Epithelial cell of proximal tubule (primary cell): Measurements from ENCODE around the gene PDE4D. TPM values are rescaled to one million over a fixed set of nuclear protein-coding genes. Genes with fewer than 3 reads are reported as not detected.

Experiments
- DNase-seq: peaks from one replicate; pipeline ENCODE4 v3.0.0-alpha.2; 2011; ENCODE audit warnings: low read depth
- H3K4me3 ChIP-seq: 2 replicates; pipeline ENCODE4 v1.5.1; 2011; ENCODE audit warnings: low read depth, mild to moderate bottlenecking, low read length
- total RNA-seq: library from RNA; depleted of rRNA; stranded (reverse); fragments of >200 nt; gene quantifications from 2 replicates; pipeline ENCODE4 v1.2.3, GENCODE V29; 2015
- TF ChIP-seq, protein P1 (sequence below): conservative IDR thresholded peaks from 2 replicates; pipeline ENCODE4 v1.5.1; 2012; ENCODE audit warnings: low read depth, mild to moderate bottlenecking, low read length

PDE4D gene
- total RNA-seq, 1 donor from 2014 or later: 18.4 TPM

DNA sequence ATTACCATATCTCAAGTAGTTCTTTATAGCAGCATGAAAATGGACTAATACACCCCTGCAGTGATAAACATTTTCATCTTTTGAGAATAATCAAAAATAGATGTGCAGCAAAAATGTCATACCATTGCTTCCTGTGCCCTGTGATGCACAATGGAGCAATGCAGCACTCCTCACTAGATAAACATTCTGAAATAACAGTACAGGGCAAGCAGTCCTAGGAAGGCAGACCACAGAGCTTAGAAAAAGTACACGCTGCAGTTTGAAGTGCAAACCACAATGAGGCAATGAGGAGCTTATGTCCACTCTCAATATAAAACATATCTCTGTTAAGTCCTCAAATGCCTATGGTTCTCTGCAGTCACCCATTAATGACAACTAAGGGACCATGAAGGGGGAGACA is 367.6 kb downstream of the PDE4D start:
- DNase-seq: peak; percentile 62
- TF ChIP-seq, protein P1, sequence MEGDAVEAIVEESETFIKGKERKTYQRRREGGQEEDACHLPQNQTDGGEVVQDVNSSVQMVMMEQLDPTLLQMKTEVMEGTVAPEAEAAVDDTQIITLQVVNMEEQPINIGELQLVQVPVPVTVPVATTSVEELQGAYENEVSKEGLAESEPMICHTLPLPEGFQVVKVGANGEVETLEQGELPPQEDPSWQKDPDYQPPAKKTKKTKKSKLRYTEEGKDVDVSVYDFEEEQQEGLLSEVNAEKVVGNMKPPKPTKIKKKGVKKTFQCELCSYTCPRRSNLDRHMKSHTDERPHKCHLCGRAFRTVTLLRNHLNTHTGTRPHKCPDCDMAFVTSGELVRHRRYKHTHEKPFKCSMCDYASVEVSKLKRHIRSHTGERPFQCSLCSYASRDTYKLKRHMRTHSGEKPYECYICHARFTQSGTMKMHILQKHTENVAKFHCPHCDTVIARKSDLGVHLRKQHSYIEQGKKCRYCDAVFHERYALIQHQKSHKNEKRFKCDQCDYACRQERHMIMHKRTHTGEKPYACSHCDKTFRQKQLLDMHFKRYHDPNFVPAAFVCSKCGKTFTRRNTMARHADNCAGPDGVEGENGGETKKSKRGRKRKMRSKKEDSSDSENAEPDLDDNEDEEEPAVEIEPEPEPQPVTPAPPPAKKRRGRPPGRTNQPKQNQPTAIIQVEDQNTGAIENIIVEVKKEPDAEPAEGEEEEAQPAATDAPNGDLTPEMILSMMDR: peak; percentile 46
- no peak overlapping the region for H3K4me3 ChIP-seq

GRCh38 chr5:59525311-59525710 is 368.2 kb downstream of the PDE4D start:
- H3K4me3 ChIP-seq: no peak overlapping the region
- no peak for DNase-seq
- TF ChIP-seq, protein P1: no peak

GRCh38 chr5:59522201-59522831 is 371.2 kb downstream of the PDE4D start:
- TF ChIP-seq, protein P1: no peak
- H3K4me3 ChIP-seq: no peak overlapping the region
- DNase-seq: peak; percentile 91

DNA sequence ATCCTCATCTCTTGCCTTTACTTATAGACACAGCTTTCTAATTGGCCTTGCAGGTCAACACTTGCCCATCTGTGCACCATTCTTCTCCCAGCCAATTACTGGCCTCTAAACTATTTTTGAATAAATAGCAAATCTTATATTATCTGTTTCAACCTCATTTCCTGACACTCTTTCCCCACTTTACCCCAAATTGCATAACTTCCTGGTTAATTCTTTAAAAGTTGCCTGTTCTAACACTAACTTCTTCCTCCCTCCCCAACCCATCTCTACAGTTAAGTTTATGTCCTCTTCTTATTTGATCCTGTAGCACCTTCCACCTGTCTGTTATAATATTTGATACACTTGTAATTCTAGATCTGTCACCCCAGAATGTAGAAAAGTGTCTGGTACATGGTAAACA is 372.1 kb downstream of the PDE4D start:
- no peak overlapping the region for H3K4me3 ChIP-seq
- no peak for DNase-seq
- TF ChIP-seq, protein P1: no peak

GRCh38 chr5:59519338-59519737 is 374.2 kb downstream of the PDE4D start:
- DNase-seq: peak; percentile 94
- TF ChIP-seq, protein P1: no peak
- no peak overlapping the region for H3K4me3 ChIP-seq

- TF ChIP-seq, protein P1: no peak
- peak; percentile 72 for DNase-seq
- H3K4me3 ChIP-seq: no peak overlapping the region
Observed at GRCh38 chr5:59517926-59518585, 375.5 kb downstream of the PDE4D start.

- H3K4me3 ChIP-seq: no peak overlapping the region
- TF ChIP-seq, protein P1: no peak
- no peak for DNase-seq
Observed at GRCh38 chr5:59516161-59516560, 377.4 kb downstream of the PDE4D start.
